ENCODE measurements around the gene TBX15. TPM values are rescaled to one million over a fixed set of nuclear protein-coding genes. Genes with fewer than 3 reads are reported as not detected.

TBX15 gene
- total and polyA plus RNA-seq, 8 donors, result 0.05 to 0.14 (median 0.09) TPM; not detected in 3

DNA sequence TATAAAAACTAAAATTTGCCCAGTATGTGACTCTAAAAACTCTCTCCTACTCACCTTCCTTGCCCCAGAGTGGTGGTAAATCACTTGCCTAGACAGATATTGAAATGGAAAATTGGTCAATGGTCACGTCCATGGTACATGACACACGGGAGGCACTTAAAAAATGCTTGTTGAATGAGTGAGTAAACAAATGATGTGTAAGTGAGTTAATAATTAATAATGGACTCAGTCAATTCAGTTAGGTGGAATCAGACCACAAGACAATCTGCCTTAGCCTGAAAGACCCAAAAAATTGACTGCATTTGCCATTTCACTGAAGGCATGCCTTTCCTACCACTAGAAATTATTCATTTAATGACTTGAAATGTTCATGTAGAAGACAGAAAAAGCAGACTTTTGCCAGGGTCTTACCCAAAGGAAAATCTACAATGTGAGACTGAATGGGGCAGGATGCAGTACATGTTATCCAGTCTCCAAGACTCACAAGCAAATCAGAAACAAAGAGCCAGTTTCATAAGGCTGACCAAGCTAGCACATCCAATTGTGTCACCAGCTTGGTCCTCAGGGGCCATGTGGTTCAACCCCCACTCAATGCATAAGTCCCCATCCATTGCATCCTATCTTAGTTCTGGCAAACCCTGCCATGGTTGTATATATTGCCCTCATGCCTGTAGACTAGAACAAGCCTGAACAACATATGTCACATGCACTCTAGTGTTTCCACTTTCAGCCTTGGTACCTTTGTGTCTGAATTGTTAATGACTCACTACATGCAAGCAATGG lies 73.6 kb downstream of the TBX15 start:
- DNase-seq (no peak), ATAC-seq (peak in 3 of 4 donors; percentile 36 to 65 (median 51)), FAIRE-seq (no peak)
- Histone ChIP-seq H3K36me3 (no peaks in the 10 kb centered on the region), H3K27ac (no peak overlapping the region), H3K27me3 (peaks cover 0 to 3% (median 0%) of the 10 kb centered on the region in 4 donors), H3K9me3 (no peaks in the 10 kb centered on the region), H3K4me1 (no peaks in the 10 kb centered on the region), H3K4me3 (no peak overlapping the region)
- WGBS, 2 donors, result 5 to 8% methylated on average over 2 of the region's 2 CpGs
- intact Hi-C loops (cut with DNase I), result no loop called here
- TF ChIP-seq CTCF (IDR thresholded peaks at IDR 0.05), result no peak

GRCh38 chr1:118913818-118914217 lies 74.3 kb downstream of the TBX15 start:
- FAIRE-seq (no peak), ATAC-seq (no peak), DNase-seq (no peak)
- Histone ChIP-seq H3K27me3 (peaks cover 0 to 3% (median 0%) of the 10 kb centered on the region in 4 donors), H3K36me3 (no peaks in the 10 kb centered on the region), H3K27ac (no peak overlapping the region), H3K4me3 (no peak overlapping the region), H3K9me3 (no peaks in the 10 kb centered on the region), H3K4me1 (no peaks in the 10 kb centered on the region)
- intact Hi-C loops (cut with DNase I), result no loop called here
- 62 to 70% methylated on average over 4 of the region's 4 CpGs for WGBS, 2 donors
- no peak for TF ChIP-seq CTCF (IDR thresholded peaks at IDR 0.05)

GRCh38 chr1:118912574-118912973 lies 75.6 kb downstream of the TBX15 start:
- no peaks in the 10 kb centered on the region for H3K4me1 ChIP-seq
- ATAC-seq, result no peak
- no peak for DNase-seq
- TF ChIP-seq CTCF (IDR thresholded peaks at IDR 0.05), result no peak
- WGBS, 2 donors, result 70 to 88% methylated on average over 2 of the region's 2 CpGs
- no peaks in the 10 kb centered on the region for H3K36me3 ChIP-seq
- FAIRE-seq, result no peak
- no peak overlapping the region for H3K27ac ChIP-seq
- no peaks in the 10 kb centered on the region for H3K9me3 ChIP-seq
- peaks cover 0 to 3% (median 0%) of the 10 kb centered on the region in 4 donors for H3K27me3 ChIP-seq
- intact Hi-C loops (cut with DNase I), result no loop called here
- no peak overlapping the region for H3K4me3 ChIP-seq

DNA sequence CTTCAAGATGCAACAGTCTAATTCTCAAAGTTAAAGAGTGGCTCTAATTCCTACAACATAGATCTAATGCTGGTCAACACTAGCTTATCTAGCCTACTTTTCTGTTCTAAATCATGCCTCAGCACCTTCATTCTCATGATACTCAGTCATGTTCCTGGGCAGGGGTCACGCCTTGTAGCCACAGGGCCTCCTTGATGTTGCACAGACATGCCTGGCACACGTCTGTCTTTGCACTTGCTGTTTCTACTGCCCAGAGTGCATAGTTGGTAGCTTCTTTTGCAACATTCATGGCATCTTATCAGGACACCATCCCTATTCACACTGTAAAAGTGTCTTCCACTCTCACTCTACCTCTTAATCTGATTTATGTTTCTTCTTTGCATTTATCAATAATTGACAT lies 76.6 kb downstream of the TBX15 start:
- no peak overlapping the region for H3K4me3 ChIP-seq
- TF ChIP-seq CTCF (IDR thresholded peaks at IDR 0.05), result no peak
- WGBS, 2 donors, result 64% methylated on average over 2 of the region's 2 CpGs
- ATAC-seq, result no peak
- no peak overlapping the region for H3K27ac ChIP-seq
- intact Hi-C loops (cut with DNase I), result no loop called here
- no peaks in the 10 kb centered on the region for H3K9me3 ChIP-seq
- no peaks in the 10 kb centered on the region for H3K36me3 ChIP-seq
- DNase-seq, result no peak
- no peaks in the 10 kb centered on the region for H3K4me1 ChIP-seq
- no peak for FAIRE-seq
- H3K27me3 ChIP-seq, result peaks cover 0 to 3% (median 0%) of the 10 kb centered on the region in 4 donors

- FAIRE-seq (no peak), ATAC-seq (no peak), DNase-seq (no peak)
- H3K9me3 ChIP-seq, result no peaks in the 10 kb centered on the region
- H3K27ac ChIP-seq, result no peak overlapping the region
- no peak overlapping the region for H3K4me3 ChIP-seq
- H3K27me3 ChIP-seq, result no peaks in the 10 kb centered on the region
- intact Hi-C loops (cut with DNase I), result no loop called here
- TF ChIP-seq CTCF (IDR thresholded peaks at IDR 0.05), result no peak
- H3K4me1 ChIP-seq, result no peaks in the 10 kb centered on the region
- no peaks in the 10 kb centered on the region for H3K36me3 ChIP-seq
Measured at GRCh38 chr1:118907466-118907865, 80.7 kb downstream of the TBX15 start.

Data from pancreas (tissue), 10 donors.